Transverse colon (tissue), 4 donors: ENCODE measurements around the gene RXRB. TPM values are rescaled to one million over a fixed set of nuclear protein-coding genes. Genes with fewer than 3 reads are reported as not detected.

ENCODE experiments used
- DNase-seq: peaks from one replicate; pipeline ENCODE4 v3.0.0-alpha.2; 2019
- H3K27ac ChIP-seq, 4 donors: fragments of 200-600 bp; sonication (generic); 2 replicates each; pipeline ENCODE4 v1.5.1; 2016 to 2018; ENCODE audit warnings: inconsistent platforms in 4 of 4
- H3K27me3 ChIP-seq: fragments of 200-600 bp; sonication (generic); 2 replicates; pipeline ENCODE4 v1.5.1; 2017; ENCODE audit warnings: inconsistent platforms
- H3K36me3 ChIP-seq, 4 donors: fragments of 200-600 bp; sonication (generic); 2 replicates each; pipeline ENCODE4 v1.5.1; 2017 to 2019; ENCODE audit warnings: inconsistent platforms in 4 of 4
- H3K4me1 ChIP-seq, 4 donors: fragments of 200-600 bp; sonication (generic); 2 replicates each; pipeline ENCODE4 v1.5.1; 2017 to 2020; ENCODE audit warnings: inconsistent platforms in 4 of 4
- H3K4me3 ChIP-seq, 4 donors: fragments of 200-600 bp; sonication (generic); 1 replicate in 1 of 4; 2 replicates in 3 of 4; pipeline versions ENCODE4 v1.5.1 to v1.6.1; 2017 to 2019; ENCODE audit warnings: inconsistent platforms in 4 of 4
- H3K9me3 ChIP-seq, 2 donors: fragments of 200-600 bp; sonication (generic); 2 replicates each; pipeline ENCODE4 v1.5.1; 2017 to 2019; ENCODE audit warnings: inconsistent platforms in 2 of 2
- EP300 ChIP-seq: sonication (generic); formaldehyde crosslinking; IDR thresholded peaks from one replicate; pipeline ENCODE4 v1.6.1; 2017; ENCODE audit warnings: antibody characterized with exemption, low read depth
- POLR2A ChIP-seq: fragments of 450-650 bp; IDR thresholded peaks from one replicate; pipeline ENCODE4 v1.6.1; 2016; ENCODE audit warnings: antibody characterized with exemption, mild to moderate bottlenecking, moderate library complexity
- POLR2AphosphoS5 ChIP-seq, 3 donors: sonication (generic); formaldehyde crosslinking; IDR thresholded peaks; one replicate each; pipeline ENCODE4 v1.6.1; 2016; ENCODE audit warnings: antibody characterized with exemption in 3 of 3
- WGBS, 2 donors: methylation state at CpG; one replicate each; pipeline ENCODE4 v1.1.5; 2018; ENCODE audit warnings: low coverage in 1 of 2; 5-methylcytosine and 5-hydroxymethylcytosine counted together
- in situ Hi-C, 4 donors: fragments of 200-750 bp; cut with MboI; loops; one replicate each; pipeline versions ENCODE4 v1.15.0 to v1.15.1; 2017; ENCODE audit warnings: low sequenced_read_pairs in 3 of 4, low pct_ligation_motif_present in 1 of 4, low pct_unique_long_range_greater_than_20kb in 1 of 4
- intact Hi-C: fragments of 100-400 bp; cut with DNase I; formaldehyde crosslinking; loops from one replicate; pipeline ENCODE4 v1.15.1; 2023; ENCODE audit warnings: low total_unique reads
- total RNA-seq, 4 donors: library from RNA; depleted of rRNA; stranded (reverse); fragments of >200 nt; gene quantifications; one replicate each; pipeline ENCODE4 v1.1.0, GENCODE V29; 2016
- TF ChIP-seq, protein P1 (sequence below), 5 experiments: fragments of 200-600 bp in 3 of 5; fragments of 450-650 bp in 2 of 5; sonication (generic) in 3 of 5; IDR thresholded peaks; 1 replicate in 2 of 5; 2 replicates in 3 of 5; pipeline ENCODE4 v1.5.1; 2016 to 2017; ENCODE audit warnings: antibody characterized with exemption in 5 of 5, inconsistent platforms in 3 of 5, mild to moderate bottlenecking in 2 of 5, moderate library complexity in 1 of 5

Gene RXRB
- total RNA-seq, 4 donors from 2014 or later: 26.9 to 31.9 (median 29.4) TPM

DNA sequence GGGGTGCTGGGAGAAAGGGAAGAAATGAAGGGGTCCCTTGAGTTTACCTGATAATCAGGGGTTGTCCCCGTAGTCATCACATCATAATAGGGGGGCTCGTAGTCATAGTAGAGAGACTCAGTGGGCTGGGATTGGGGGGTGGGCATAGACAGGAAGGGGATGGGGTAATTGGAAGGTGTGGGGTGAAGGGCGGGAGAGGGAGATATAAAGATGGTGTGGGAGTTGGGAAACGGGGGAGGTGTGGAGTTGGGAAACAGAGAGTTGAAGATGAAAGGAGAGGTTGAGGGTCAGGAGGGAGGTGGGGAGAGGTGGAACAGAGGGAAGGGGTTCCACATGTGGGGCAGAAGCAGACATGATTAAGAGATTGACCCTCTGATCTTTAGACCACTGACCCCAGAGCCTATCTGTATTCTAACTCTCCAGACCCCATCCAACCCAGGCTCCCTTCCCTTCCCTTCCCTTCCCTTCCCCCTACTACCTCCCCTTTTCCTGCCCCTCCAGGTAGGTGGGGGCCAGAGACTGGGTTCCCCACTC lies 14.7 kb downstream of the RXRB start:
- Histone ChIP-seq H3K4me1 (peaks cover 0 to 3% (median 0%) of the 10 kb centered on the region in 4 donors), H3K27ac (no peak overlapping the region), H3K27me3 (peaks cover 13% of the 10 kb centered on the region), H3K4me3 (no peak overlapping the region), H3K9me3 (no peaks in the 10 kb centered on the region), H3K36me3 (no peaks in the 10 kb centered on the region)
- DNase-seq: no peak
- TF ChIP-seq, protein P1, sequence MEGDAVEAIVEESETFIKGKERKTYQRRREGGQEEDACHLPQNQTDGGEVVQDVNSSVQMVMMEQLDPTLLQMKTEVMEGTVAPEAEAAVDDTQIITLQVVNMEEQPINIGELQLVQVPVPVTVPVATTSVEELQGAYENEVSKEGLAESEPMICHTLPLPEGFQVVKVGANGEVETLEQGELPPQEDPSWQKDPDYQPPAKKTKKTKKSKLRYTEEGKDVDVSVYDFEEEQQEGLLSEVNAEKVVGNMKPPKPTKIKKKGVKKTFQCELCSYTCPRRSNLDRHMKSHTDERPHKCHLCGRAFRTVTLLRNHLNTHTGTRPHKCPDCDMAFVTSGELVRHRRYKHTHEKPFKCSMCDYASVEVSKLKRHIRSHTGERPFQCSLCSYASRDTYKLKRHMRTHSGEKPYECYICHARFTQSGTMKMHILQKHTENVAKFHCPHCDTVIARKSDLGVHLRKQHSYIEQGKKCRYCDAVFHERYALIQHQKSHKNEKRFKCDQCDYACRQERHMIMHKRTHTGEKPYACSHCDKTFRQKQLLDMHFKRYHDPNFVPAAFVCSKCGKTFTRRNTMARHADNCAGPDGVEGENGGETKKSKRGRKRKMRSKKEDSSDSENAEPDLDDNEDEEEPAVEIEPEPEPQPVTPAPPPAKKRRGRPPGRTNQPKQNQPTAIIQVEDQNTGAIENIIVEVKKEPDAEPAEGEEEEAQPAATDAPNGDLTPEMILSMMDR (IDR thresholded peaks at IDR 0.05): no peak
- no peak for TF ChIP-seq POLR2A
- WGBS, 2 donors: 42 to 78% methylated on average over 3 to 4 of the region's 4 CpGs
- intact Hi-C loops (no loop called here), in situ Hi-C loops (no loop called here)

DNA sequence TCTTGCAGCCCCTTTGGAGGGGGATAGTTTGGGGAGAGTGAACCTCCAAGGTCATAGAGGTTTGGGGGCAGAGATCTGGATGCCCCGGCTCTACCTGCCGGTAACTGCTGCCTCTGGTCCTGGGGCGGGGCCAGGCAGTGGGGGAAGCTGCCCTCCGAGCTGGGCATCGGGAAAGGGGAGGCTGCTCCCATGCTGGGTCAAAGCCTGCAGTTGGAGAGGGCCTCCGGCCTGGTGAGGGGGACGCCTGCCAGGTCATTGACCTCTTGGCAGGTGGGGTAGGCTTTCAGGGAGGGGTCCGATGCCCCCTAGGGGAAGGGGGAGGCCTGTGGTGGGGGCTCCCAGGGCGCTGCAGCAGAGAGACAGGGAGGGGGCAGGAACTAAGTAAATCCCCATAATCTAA lies 15.3 kb downstream of the RXRB start:
- 89% methylated on average over 5 of the region's 9 CpGs; no CpG with 5 or more reads in 1 of the 2 donors for WGBS, 2 donors
- H3K36me3 ChIP-seq: no peaks in the 10 kb centered on the region
- no peaks in the 10 kb centered on the region for H3K9me3 ChIP-seq
- in situ Hi-C loops (no loop called here), intact Hi-C loops (no loop called here)
- no peak overlapping the region for H3K27ac ChIP-seq
- no peak for DNase-seq
- peaks cover 7% of the 10 kb centered on the region for H3K27me3 ChIP-seq
- no peak for TF ChIP-seq EP300
- TF ChIP-seq, protein P1 (IDR thresholded peaks at IDR 0.05): no peak
- TF ChIP-seq POLR2A: no peak
- no peak for TF ChIP-seq POLR2AphosphoS5 (IDR thresholded peaks at IDR 0.05)
- no peak overlapping the region for H3K4me3 ChIP-seq
- peaks cover 0 to 3% (median 0%) of the 10 kb centered on the region in 4 donors for H3K4me1 ChIP-seq

DNA sequence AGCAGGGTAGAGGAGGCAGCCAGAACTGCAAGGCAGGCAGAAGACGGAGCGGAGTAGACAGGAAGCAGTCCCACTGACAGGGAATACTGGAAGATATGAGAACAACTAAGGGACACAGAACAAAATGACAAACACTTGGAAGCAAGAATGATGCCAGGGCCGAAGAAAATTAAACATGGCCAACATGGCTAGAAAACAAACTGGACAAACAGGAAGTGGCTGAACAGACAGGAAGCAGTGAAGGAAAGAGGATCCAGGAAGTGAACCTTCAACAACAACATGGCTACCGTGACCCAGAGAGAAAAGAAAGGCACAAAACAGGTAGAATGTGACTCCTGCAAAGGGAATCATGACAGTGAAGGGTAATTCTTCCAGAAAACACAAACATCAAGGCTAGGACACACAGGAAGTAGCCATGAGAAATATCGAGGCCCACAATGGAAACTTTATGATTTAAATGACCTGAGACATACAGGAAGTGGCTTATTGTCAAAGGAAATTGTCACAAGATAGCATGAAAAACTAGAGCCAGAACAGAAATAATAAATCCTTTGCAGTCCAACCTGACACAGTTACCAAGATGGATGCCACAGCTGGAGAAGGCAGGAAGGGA lies 17.3 kb downstream of the RXRB start:
- no peak overlapping the region for H3K27ac ChIP-seq
- H3K4me3 ChIP-seq: no peak overlapping the region
- DNase-seq: no peak
- TF ChIP-seq, protein P1 (IDR thresholded peaks at IDR 0.05): no peak
- TF ChIP-seq EP300 (no peak), POLR2AphosphoS5 (IDR thresholded peaks at IDR 0.05) (no peak), POLR2A (no peak)
- in situ Hi-C loops (no loop called here), intact Hi-C loops (no loop called here)
- no peaks in the 10 kb centered on the region for H3K9me3 ChIP-seq
- no peaks in the 10 kb centered on the region for H3K27me3 ChIP-seq
- H3K4me1 ChIP-seq: peaks cover 0 to 3% (median 0%) of the 10 kb centered on the region in 4 donors
- WGBS, 2 donors: 58 to 73% methylated on average over 4 to 5 of the region's 5 CpGs
- no peaks in the 10 kb centered on the region for H3K36me3 ChIP-seq

DNA sequence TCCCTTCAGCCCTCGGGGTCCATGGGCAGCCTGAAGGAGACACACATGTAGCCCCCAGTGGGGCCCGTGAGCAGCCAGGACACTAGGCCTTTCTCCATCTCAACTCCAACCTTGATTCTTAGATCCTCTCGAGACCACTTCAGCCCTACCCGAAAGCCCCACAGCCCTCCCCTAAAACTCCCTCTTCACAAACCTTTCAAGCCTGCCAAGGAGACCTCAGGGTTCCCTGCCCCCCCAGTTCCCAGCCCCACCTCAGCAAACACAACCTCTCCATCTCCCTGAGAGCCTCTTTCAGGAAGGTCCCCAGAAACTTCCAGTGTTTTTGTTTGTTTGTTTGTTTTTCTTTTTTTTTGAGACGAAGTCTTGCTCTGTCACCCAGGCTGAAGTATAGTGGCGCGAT lies 19.3 kb downstream of the RXRB start:
- H3K36me3 ChIP-seq: no peaks in the 10 kb centered on the region
- 89 to 92% methylated on average over 4 to 7 of the region's 7 CpGs for WGBS, 2 donors
- intact Hi-C loops (no loop called here), in situ Hi-C loops (no loop called here)
- H3K27me3 ChIP-seq: no peaks in the 10 kb centered on the region
- H3K27ac ChIP-seq: no peak overlapping the region
- DNase-seq: no peak
- H3K9me3 ChIP-seq: no peaks in the 10 kb centered on the region
- H3K4me3 ChIP-seq: no peak overlapping the region
- TF ChIP-seq POLR2A: no peak
- peaks cover 0 to 3% (median 0%) of the 10 kb centered on the region in 4 donors for H3K4me1 ChIP-seq
